Liver (tissue), 3 donors: ENCODE results near the gene IL17REL.

Experiments
- CTCF ChIP-seq: fragments of 150-350 bp; IDR thresholded peaks from 2 replicates; pipeline ENCODE4 v1.5.1; 2017; ENCODE audit warnings: improper control_type of control experiment, low read depth, low read length; ENCODE audit not compliant: missing input control
- JUND ChIP-seq, 2 donors: IDR thresholded peaks; 2 replicates each; pipeline ENCODE4 v1.6.1; 2016; ENCODE audit warnings: antibody characterized with exemption in 2 of 2
- TAF1 ChIP-seq: conservative IDR thresholded peaks from 2 replicates; pipeline ENCODE4 v1.6.1; 2016; ENCODE audit warnings: antibody characterized with exemption, mild to moderate bottlenecking
- TF ChIP-seq, protein P1 (sequence below): IDR thresholded peaks from 2 replicates; pipeline ENCODE4 v1.6.1; 2016; ENCODE audit warnings: antibody characterized with exemption, mild to moderate bottlenecking
- donor health status: healthy.
- donor health status: healthy.

DNA sequence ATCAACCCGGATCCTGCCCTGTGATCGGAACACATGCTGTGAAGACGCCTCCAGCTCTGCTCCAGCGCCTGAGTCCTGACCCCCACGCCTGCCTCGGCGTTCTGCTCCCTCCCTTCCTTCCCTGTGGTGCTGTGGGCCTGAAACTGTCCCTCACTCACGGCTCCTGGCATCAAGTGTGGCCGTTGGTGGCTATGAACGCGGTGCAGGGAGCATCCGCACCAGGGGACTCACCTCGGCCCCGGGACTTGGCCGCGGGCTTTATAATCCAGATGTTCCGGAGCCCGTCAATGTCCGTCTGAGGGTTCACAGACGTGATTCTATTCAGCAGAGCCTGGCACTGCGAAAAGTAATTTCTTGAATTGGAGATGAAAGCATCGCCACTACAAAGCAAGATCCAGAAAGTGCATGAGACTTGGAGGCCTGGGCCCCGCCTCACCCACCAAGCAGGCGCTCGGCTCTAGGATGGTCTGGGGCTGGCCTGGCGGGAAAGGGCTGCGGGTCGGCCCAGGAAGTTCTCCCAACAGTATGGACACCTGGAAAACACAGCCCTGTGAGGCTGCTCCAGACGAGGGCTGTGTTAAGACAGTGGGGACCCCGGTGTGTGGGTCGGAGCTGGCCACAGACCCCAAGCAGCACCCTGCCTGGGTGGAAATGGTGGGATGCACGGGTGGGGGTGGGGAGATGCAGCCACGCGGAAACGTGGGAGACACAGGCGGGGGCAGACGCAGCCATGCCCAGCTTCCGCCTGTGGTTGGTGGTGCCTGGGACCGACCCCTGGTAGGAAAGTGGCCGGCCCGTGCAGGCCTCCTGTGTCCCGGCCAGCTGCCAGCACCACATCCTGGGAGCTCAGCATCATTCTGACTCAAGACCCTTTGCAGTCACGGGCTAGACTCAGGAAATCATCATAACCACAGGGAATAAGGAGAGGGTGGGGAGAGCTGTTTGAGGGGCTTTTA, 21.8 kb upstream of the IL17REL start:
- TF ChIP-seq CTCF: no peak
- no peak for TF ChIP-seq TAF1
- TF ChIP-seq JUND (IDR thresholded peaks at IDR 0.05): no peak
- TF ChIP-seq, protein P1, sequence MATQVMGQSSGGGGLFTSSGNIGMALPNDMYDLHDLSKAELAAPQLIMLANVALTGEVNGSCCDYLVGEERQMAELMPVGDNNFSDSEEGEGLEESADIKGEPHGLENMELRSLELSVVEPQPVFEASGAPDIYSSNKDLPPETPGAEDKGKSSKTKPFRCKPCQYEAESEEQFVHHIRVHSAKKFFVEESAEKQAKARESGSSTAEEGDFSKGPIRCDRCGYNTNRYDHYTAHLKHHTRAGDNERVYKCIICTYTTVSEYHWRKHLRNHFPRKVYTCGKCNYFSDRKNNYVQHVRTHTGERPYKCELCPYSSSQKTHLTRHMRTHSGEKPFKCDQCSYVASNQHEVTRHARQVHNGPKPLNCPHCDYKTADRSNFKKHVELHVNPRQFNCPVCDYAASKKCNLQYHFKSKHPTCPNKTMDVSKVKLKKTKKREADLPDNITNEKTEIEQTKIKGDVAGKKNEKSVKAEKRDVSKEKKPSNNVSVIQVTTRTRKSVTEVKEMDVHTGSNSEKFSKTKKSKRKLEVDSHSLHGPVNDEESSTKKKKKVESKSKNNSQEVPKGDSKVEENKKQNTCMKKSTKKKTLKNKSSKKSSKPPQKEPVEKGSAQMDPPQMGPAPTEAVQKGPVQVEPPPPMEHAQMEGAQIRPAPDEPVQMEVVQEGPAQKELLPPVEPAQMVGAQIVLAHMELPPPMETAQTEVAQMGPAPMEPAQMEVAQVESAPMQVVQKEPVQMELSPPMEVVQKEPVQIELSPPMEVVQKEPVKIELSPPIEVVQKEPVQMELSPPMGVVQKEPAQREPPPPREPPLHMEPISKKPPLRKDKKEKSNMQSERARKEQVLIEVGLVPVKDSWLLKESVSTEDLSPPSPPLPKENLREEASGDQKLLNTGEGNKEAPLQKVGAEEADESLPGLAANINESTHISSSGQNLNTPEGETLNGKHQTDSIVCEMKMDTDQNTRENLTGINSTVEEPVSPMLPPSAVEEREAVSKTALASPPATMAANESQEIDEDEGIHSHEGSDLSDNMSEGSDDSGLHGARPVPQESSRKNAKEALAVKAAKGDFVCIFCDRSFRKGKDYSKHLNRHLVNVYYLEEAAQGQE: no peak
